G401.6 (cell line): ENCODE data around the gene DXO.

Experiments
- FAIRE-seq: peaks from 2 replicates; lab custom pipeline; 2012; peaks lifted over from hg19 to GRCh38; lab: Jason Lieb, UNC

Gene DXO

GRCh38 chr6:31927242-31927862 is 44.6 kb downstream of the DXO start, which contains the start of gene C2:
TSS of gene C2 (plus strand) at chr6:31927717. CDS start at chr6:31927753, 36 bp downstream.
- FAIRE-seq: no peak

GRCh38 chr6:31922942-31923341 is 49.0 kb downstream of the DXO start:
- peak; percentile 48 for FAIRE-seq

GRCh38 chr6:31920811-31921210 is 51.1 kb downstream of the DXO start:
- FAIRE-seq: no peak
